ENCODE results near the gene WASF3. TPM values are rescaled to one million over a fixed set of nuclear protein-coding genes. Genes with fewer than 3 reads are reported as not detected.
"Not testable (repeated sequence)": the region's sequence is repeated elsewhere in the genome, so short reads cannot be mapped to it uniquely, and the experiment has no call there.

Gene WASF3
- total and polyA plus RNA-seq, 4 donors = 0.82 to 4.9 (median 2.3) TPM

GRCh38 chr13:26721251-26722121 lies 164.0 kb downstream of the WASF3 start:
- DNase-seq (ENCODE audit: low spot score) = no peak
- Histone ChIP-seq H3K27ac (ENCODE audit: low read depth in 1 of 2, low read length in 2 of 2) (no peak overlapping the region), H3K9ac (ENCODE audit: low read depth in 1 of 2, low read length in 2 of 2) (no peak overlapping the region), H3K36me3 (ENCODE audit: control insufficient read depth in 4 of 4, insufficient read depth in 3 of 4, low read depth in 1 of 4, low read length in 3 of 4) (no peaks in the 10 kb centered on the region), H3K4me3 (ENCODE audit: low read depth in 1 of 3, low read length in 3 of 3) (no peak overlapping the region), H3K9me3 (ENCODE audit: control insufficient read depth in 4 of 4, low read length in 3 of 4) (no peaks in the 10 kb centered on the region), H3K27me3 (ENCODE audit: control insufficient read depth in 4 of 4, insufficient read depth in 4 of 4, low read length in 3 of 4) (peaks cover 0 to 13% (median 0%) of the 10 kb centered on the region in 4 donors), H3K4me1 (ENCODE audit: control insufficient read depth in 4 of 4, insufficient read depth in 4 of 4, low read length in 3 of 4) (no peaks in the 10 kb centered on the region)
- 60% methylated on average over 26 of the region's 26 CpGs for WGBS
- TF ChIP-seq JUND (IDR thresholded peaks at IDR 0.05) = no peak
- no peak for TF ChIP-seq HNF4A (conservative IDR thresholded peaks at IDR 0.05)
- TF ChIP-seq EGR1 (IDR thresholded peaks at IDR 0.05; ENCODE audit: low read depth in 2 of 2) = no peak

GRCh38 chr13:26722321-26722720 lies 164.8 kb downstream of the WASF3 start:
- Histone ChIP-seq H3K4me1 (ENCODE audit: control insufficient read depth in 4 of 4, insufficient read depth in 4 of 4, low read length in 3 of 4) (no peaks in the 10 kb centered on the region), H3K9ac (ENCODE audit: low read depth in 1 of 2, low read length in 2 of 2) (no peak overlapping the region), H3K36me3 (ENCODE audit: control insufficient read depth in 4 of 4, insufficient read depth in 3 of 4, low read depth in 1 of 4, low read length in 3 of 4) (no peaks in the 10 kb centered on the region), H3K27ac (ENCODE audit: low read depth in 1 of 2, low read length in 2 of 2) (no peak overlapping the region), H3K9me3 (ENCODE audit: control insufficient read depth in 4 of 4, low read length in 3 of 4) (no peaks in the 10 kb centered on the region), H3K4me3 (ENCODE audit: low read depth in 1 of 3, low read length in 3 of 3) (no peak overlapping the region), H3K27me3 (ENCODE audit: control insufficient read depth in 4 of 4, insufficient read depth in 4 of 4, low read length in 3 of 4) (peaks cover 0 to 13% (median 0%) of the 10 kb centered on the region in 4 donors)
- DNase-seq (ENCODE audit: low spot score) = no peak
- TF ChIP-seq ZBTB33 (IDR thresholded peaks at IDR 0.05) (no peak), CTCF (IDR thresholded peaks at IDR 0.05; ENCODE audit: low read depth, low read length, missing input control) (no peak), NR2F2 (IDR thresholded peaks at IDR 0.05) (no peak), TAF1 (conservative IDR thresholded peaks at IDR 0.05) (no peak), HNF4A (conservative IDR thresholded peaks at IDR 0.05) (no peak), FOXA2 (IDR thresholded peaks at IDR 0.05) (no peak)
- WGBS = 75% methylated on average over 5 of the region's 5 CpGs

GRCh38 chr13:26723620-26724019 lies 166.1 kb downstream of the WASF3 start:
- WGBS = 94% methylated on average over 14 of the region's 31 CpGs
- H3K27me3 ChIP-seq (ENCODE audit: control insufficient read depth in 4 of 4, insufficient read depth in 4 of 4, low read length in 3 of 4) = peaks cover 0 to 11% (median 0%) of the 10 kb centered on the region in 4 donors
- not testable (repeated sequence) for DNase-seq (ENCODE audit: low spot score)

More at GRCh38 chr13:26723620-26724019, 166.1 kb downstream of the WASF3 start:
- not testable (repeated sequence) for H3K9ac ChIP-seq (ENCODE audit: low read depth in 1 of 2, low read length in 2 of 2); H3K4me1 ChIP-seq (ENCODE audit: control insufficient read depth in 4 of 4, insufficient read depth in 4 of 4, low read length in 3 of 4); H3K4me3 ChIP-seq (ENCODE audit: low read depth in 1 of 3, low read length in 3 of 3); H3K9me3 ChIP-seq (ENCODE audit: control insufficient read depth in 4 of 4, low read length in 3 of 4); H3K27ac ChIP-seq (ENCODE audit: low read depth in 1 of 2, low read length in 2 of 2); H3K36me3 ChIP-seq (ENCODE audit: control insufficient read depth in 4 of 4, insufficient read depth in 3 of 4, low read depth in 1 of 4, low read length in 3 of 4)
